ENCODE data around the gene TRIM45. TPM values are rescaled to one million over a fixed set of nuclear protein-coding genes. Genes with fewer than 3 reads are reported as not detected.

Gene TRIM45
- total and polyA plus RNA-seq, 12 donors, result 0.85 to 44.0 (median 5.0) TPM

DNA sequence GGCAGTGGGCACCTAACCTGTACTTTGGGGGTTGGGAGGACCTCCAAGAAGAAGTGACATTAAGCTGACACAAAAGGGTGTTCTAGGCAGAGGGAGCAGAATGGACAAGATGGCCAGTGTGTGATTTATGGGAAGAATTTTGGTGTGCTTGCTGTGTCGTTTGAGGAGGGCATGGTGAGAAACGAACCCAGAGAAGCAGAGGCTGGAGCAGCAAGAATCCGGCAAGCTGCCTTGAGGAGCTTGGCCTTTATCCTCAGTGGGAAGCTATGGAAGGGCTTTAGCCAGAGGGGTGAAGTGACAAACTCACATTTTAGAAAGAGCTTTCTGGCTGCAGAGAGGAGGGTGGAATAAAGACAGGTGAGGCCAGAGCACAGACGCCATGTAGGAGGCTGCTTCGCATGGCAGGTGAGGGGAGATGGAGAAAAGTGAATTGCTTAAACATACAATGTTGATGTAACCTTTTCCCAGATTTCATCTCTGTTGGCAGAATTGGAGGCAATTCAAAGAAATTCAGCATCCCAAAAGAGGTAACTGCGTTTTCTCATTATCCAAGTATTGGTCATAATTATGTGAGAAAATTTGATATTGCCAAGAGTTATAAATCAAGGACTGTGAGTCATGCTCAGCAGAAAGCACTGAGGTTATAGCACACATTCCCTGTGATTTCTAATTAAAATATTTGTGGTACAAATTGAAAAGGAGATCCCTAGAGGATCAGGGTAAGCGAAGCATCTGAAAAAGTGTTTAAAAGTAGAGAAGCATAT, 26.5 kb downstream of the TRIM45 start:
- no peak for DNase-seq
- TF ChIP-seq, protein P1, sequence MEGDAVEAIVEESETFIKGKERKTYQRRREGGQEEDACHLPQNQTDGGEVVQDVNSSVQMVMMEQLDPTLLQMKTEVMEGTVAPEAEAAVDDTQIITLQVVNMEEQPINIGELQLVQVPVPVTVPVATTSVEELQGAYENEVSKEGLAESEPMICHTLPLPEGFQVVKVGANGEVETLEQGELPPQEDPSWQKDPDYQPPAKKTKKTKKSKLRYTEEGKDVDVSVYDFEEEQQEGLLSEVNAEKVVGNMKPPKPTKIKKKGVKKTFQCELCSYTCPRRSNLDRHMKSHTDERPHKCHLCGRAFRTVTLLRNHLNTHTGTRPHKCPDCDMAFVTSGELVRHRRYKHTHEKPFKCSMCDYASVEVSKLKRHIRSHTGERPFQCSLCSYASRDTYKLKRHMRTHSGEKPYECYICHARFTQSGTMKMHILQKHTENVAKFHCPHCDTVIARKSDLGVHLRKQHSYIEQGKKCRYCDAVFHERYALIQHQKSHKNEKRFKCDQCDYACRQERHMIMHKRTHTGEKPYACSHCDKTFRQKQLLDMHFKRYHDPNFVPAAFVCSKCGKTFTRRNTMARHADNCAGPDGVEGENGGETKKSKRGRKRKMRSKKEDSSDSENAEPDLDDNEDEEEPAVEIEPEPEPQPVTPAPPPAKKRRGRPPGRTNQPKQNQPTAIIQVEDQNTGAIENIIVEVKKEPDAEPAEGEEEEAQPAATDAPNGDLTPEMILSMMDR (IDR thresholded peaks at IDR 0.05), result no peak
- no peak for TF ChIP-seq POLR2A (IDR thresholded peaks at IDR 0.05)
- no peaks in the 10 kb centered on the region for H3K9me3 ChIP-seq (replicated peaks in 1 of 3)
- WGBS, 4 donors, result 85 to 89% (median 86%) methylated on average over 7 of the region's 7 CpGs
- intact Hi-C loops (cut with DNase I), result no loop called here
- H3K36me3 ChIP-seq (replicated peaks in 1 of 2), result no peaks in the 10 kb centered on the region
- H3K27me3 ChIP-seq, result no peaks in the 10 kb centered on the region
- peaks cover 19 to 23% of the 10 kb centered on the region in 2 donors for H3K4me1 ChIP-seq (replicated peaks in 1 of 2)
- H3K4me3 ChIP-seq, result no peak overlapping the region
- no peak overlapping the region for H3K27ac ChIP-seq

DNA sequence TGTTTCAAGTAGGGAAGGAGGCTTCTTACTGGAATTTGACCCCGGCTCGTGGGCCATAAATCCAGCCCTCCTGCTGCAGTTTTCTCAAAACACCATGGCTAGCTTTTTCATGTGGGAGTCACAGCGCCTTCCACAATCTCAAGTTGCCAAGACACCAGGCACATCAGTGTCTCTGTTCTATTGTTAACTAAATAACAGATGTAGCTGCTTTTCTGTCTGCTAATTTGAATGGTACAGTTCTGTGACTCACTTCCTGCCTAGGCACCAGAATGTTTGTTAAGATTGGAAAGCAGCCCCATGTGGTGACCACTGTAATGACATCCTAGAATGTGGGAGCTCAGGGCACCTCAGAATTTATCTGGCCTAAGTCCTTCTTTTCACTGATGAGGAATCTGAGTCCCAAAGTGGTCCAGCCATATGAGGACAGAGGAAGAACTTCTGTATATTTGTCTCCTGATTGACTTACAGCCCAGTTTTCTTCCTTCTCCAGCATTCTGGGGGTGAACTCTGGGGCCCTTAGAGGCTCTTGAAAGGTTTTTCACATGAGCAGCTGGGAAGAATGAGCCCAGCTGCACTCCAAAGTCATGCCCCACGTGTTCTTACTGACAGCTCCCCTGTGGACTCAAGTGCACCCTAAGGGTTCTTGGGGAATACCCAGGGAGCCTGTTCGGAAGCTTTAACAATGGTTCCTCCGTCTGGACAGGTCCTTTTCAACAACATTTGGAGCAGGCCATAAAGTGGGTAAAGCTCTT, 27.5 kb downstream of the TRIM45 start:
- peak in 1 of 7 donors; percentile 61 for DNase-seq
- peaks cover 19 to 23% of the 10 kb centered on the region in 2 donors for H3K4me1 ChIP-seq (replicated peaks in 1 of 2)
- H3K4me3 ChIP-seq, result no peak overlapping the region
- TF ChIP-seq, protein P1 (IDR thresholded peaks at IDR 0.05), result peak in 4 of 6 experiments; percentile 22 to 29 (median 24)
- no peak for TF ChIP-seq POLR2A (IDR thresholded peaks at IDR 0.05)
- H3K36me3 ChIP-seq (replicated peaks in 1 of 2), result no peaks in the 10 kb centered on the region
- intact Hi-C loops (cut with DNase I), result no loop called here
- WGBS, 4 donors, result 88 to 96% (median 93%) methylated on average over 6 of the region's 6 CpGs
- no peaks in the 10 kb centered on the region for H3K9me3 ChIP-seq (replicated peaks in 1 of 3)
- H3K27ac ChIP-seq, result peak overlapping the region in 4 of 5 donors; percentile 37 to 90 (median 84)
- no peaks in the 10 kb centered on the region for H3K27me3 ChIP-seq

DNA sequence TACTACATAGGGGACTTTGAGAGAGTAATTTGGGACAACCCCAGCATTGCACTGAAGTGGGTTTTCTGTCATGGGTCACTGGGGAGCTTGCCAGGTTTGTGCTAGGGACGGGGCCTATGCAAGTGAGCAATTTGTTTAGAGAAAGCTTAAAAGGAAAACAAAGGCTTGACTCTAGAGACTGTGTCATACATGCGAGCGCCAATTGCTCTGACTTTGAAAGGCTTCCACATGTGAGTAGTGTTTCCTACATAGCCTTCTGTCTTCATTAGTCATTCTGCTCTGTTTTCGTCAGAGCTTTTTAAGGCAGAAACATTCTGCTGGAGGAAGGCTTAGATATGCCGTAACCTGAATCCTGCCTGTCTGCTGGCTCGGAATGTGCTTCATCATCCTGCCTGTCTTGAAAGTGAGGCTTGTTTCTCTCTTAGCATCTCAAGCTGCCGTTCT, 28.4 kb downstream of the TRIM45 start:
- peaks cover 19 to 23% of the 10 kb centered on the region in 2 donors for H3K4me1 ChIP-seq (replicated peaks in 1 of 2)
- intact Hi-C loops (cut with DNase I), result no loop called here
- H3K27me3 ChIP-seq, result no peaks in the 10 kb centered on the region
- H3K9me3 ChIP-seq (replicated peaks in 1 of 3), result no peaks in the 10 kb centered on the region
- WGBS, 4 donors, result 26 to 39% (median 33%) methylated on average over 7 of the region's 7 CpGs
- H3K36me3 ChIP-seq (replicated peaks in 1 of 2), result no peaks in the 10 kb centered on the region
- TF ChIP-seq POLR2A (IDR thresholded peaks at IDR 0.05), result peak in 1 of 2 donors; percentile 62
- TF ChIP-seq, protein P1 (IDR thresholded peaks at IDR 0.05), result no peak
- DNase-seq, result peak; percentile 62 to 84 (median 77)
- no peak overlapping the region for H3K4me3 ChIP-seq
- peak overlapping the region; percentile 73 to 90 (median 81) for H3K27ac ChIP-seq

DNA sequence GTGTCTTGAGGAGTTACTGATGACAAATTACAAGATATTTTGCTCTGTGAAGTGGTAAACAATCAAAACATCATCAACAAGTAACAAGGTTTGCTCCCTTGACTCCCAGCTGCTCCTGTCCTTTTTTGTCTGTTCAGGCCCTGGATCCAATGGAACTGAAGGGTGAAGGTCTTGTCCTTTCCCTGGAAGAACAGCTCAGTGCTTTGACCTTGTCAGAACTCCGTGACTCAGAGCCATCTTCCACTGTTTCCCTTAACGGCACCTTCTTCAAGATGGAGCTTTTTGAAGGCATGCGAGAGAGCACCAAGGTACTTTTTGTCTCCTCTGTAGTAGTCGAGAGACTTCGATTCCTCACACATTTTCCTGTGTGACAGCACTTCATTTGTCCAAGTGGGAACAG, 29.0 kb downstream of the TRIM45 start:
- H3K27ac ChIP-seq, result peak overlapping the region; percentile 73 to 90 (median 81)
- H3K36me3 ChIP-seq (replicated peaks in 1 of 2), result no peaks in the 10 kb centered on the region
- intact Hi-C loops (cut with DNase I), result no loop called here
- H3K4me3 ChIP-seq, result no peak overlapping the region
- H3K9me3 ChIP-seq (replicated peaks in 1 of 3), result no peaks in the 10 kb centered on the region
- DNase-seq, result peak; percentile 51 to 67 (median 61)
- no peaks in the 10 kb centered on the region for H3K27me3 ChIP-seq
- H3K4me1 ChIP-seq (replicated peaks in 1 of 2), result peaks cover 19 to 23% of the 10 kb centered on the region in 2 donors
- TF ChIP-seq, protein P1 (IDR thresholded peaks at IDR 0.05), result no peak
- TF ChIP-seq POLR2A (IDR thresholded peaks at IDR 0.05), result no peak
- WGBS, 4 donors, result 39 to 44% (median 42%) methylated on average over 5 of the region's 5 CpGs
